ENCODE data around the gene CRISP1.
"Not testable (repeated sequence)": the region's sequence is repeated elsewhere in the genome, so short reads cannot be mapped to it uniquely, and the experiment has no call there.

Gene CRISP1, protein sequence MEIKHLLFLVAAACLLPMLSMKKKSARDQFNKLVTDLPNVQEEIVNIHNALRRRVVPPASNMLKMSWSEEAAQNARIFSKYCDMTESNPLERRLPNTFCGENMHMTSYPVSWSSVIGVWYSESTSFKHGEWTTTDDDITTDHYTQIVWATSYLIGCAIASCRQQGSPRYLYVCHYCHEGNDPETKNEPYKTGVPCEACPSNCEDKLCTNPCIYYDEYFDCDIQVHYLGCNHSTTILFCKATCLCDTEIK

DNA sequence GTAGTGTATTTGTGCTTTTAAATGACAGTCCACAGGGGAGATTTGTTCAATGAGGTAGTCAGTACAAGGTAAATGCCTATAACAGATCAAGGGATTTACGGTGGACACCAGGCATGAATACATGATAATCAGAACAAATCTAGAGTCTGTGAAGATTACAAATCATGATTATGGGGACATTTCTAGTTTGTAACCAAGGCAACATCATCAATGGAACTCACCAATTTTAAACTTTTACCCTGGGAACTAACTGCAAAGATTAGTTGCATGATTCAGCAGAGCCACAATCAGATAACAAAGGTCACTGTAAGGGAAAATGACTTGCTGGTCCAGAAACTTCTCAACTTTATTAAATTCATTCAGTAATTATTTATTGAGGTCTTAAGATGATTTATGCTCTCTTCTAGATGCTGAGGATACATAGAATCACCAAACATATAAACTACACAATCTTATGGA lies at the start of gene CRISP1:
TSS of gene CRISP1 (minus strand) at position 51 of the 459 bp plus-strand sequence. CDS start 9,135 bp downstream, outside the sequence.
- no peak for DNase-seq

DNA sequence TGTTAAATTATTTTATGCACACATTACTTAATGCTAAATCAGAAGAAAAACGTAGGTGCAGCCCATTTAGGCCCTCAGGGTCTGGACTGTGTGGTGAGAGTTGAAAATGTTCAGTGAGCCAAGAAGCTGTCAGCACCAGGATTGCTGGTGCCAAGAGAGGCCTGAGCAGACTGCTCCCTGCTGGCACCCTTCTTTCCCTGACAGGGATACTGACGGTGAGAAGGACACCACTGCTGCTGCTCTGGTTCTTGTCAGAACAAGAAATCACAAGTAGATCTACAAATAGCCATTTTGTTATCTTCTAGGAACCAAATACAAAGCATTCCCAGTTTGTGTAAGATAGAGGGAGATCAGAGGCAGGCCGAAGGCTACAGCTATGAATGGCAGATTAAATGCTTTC lies 48.7 kb upstream of the CRISP1 start:
- DNase-seq = no peak

DNA sequence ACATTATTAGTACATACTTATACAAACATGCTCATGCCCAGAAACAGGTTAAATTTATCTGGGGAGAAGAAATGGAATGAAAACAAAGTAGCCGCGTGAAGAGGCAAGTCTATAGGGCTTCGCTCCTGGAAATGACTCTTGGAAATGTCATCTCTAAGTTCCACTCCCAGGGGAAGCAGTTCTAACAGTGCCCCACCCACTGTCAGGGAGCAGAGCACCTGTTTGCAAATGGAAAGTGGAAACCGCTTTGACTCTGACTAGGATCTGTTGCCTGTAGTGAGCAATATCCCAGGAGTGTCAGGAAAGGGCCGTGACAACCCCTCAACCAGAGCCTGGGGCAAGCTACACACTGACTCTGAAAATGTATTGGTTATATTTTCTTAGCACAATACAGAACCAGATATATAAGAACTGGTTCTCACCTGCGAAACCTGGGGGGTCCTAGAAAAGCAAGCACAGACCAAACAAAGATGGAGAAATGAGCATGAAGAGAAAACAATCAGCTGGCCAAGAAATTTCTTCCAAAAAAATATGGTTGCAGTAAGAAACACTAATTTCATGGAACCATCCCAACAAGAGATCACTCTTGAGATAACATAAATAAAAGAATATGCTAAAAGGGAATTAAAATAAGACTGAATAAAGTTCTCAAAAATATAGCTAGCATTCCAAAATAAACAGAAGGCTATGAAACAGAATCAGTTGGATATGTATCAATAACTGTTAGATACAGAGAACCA lies 47.5 kb upstream of the CRISP1 start:
- peak; percentile 63 for DNase-seq

DNA sequence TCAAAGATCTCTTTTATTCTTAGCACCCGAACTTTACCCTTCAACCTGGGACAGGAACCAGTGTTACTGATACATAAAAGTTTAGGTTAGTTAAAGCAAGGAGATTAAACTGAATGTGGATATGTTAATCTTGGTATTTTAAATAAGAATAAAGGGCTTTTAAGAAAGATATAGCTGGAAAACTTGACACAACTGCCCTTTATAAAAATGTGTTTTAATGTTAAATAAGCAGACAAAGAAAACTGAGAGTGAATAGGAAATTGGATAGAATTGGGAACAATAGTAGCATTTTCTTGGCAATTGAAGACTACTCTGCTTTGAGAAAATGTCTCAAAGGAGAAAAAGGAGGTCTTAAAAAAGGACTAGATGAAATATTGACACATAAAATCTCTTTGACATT lies 45.9 kb upstream of the CRISP1 start:
- no peak for DNase-seq

DNA sequence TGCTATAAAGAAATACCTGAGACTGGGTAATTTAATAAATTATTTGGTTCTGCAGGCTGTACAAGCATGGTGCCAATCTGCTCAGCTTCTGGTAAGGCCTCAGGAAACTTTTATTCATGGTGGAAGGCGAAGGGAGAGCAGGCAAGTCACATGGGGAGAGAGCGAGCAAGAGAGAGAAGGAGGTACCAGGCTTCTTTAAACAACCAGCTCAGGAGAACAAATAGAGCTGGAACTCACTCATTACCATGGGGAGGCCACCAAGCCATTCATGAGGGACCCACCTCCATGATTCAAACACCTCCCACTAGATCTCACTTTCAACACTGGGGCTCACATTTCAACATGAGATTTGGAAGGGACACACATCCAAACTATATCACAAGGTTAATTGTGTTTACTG lies 44.9 kb upstream of the CRISP1 start:
- no peak for DNase-seq

DNA sequence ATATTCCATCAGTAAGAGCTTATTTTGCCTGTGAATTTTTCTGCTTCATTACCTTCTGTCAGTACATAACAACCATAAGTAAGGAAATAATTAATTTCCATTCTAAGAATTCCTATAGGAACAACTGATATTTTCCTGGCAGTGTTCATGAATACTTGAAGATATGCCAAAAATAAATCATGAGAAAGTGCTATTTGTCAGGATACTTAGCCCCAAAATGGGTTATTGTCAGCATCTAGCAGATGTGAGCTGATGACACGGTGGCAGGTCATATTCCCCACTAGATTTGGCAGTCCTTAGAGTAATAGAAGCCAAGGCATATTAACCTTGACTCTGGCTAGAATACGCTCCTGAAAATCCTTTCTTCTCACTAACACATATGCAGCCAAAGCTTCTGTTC lies 43.2 kb upstream of the CRISP1 start:
- no peak for DNase-seq

DNA sequence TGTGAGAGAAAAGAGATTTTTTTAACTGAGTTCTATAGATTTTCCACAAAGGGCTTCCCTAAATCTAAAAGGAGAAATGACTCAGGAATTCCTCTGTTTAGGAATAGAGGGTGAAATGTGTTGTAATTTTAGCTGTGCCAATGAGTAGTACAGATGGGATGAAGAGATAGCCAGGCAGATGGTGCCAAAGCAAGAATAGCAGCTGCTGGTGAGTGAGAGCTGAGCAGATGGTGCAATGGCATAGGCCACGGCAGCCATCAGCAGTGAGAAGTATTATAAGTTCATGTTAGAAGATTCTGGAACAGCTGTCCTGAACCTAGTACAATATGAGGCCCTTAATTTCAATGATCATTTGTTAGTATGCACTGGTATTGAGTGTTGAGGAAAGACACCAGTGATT lies 40.2 kb upstream of the CRISP1 start:
- DNase-seq = no peak

DNA sequence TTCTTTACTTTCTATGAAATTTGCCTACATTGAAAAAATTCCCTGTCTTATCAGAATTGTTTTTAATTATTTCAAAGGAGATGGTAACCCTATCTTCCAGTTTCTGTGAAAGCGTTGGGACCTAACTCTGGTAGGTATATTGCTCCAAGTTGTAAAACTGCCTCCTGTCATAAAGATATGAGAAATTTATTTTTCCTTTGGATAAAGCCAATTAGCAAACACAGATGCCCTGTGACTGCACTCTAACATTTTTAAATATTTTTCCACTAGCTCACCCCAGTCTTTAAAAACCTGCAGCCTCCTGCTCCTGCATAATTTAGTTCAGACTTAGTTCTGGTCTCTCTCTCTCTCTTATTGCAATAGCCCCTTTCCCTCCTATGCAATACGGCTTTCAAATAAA lies 39.0 kb upstream of the CRISP1 start:
- DNase-seq = no peak

DNA sequence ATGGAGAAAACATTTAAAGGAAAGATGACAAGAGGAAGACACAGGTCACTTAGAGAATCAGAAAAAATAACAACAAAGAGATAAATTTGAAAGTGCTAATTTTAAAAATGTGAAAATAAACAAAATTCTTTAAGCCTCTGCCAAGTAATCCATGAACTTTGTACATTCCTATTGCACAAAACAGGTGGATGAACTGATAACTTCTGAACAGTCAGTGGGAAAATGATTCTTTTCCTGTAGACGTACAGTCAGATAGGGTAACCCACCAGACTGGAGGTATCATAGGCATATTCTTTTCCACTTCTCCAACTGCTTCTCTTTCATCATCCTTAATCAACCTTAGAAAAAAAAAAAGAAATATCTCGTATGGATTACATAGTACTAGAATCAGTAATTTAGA lies 36.5 kb upstream of the CRISP1 start:
- DNase-seq = no peak

DNA sequence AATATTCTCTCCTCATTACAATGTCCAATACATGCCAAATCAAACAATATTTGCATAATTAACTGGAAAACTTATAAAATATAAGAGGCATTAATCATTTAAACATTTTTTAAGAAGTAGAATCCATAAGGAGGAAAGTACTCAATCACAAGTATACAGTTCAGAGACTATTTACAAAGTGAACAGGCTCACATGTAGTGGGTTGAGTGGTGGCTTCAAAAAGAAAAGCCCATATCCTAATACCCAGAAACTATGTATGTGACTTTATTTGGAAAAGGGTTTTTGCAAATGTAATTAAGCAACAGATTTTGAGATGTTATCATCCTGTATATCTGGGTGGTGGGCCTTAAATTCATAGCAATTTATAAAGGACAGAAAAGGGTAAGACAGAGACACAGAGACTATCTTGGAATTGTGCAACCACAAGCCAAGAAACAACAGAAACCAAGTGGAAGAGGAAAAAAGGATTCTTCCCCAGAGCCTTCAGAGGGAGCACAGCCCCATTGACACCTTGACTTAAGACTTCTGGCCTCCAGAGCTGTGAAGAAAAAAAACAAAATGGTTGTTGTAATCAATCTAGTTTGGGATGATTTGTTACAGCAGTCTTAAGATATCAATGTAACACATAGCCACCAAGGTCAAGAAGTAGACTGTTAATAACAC lies 32.7 kb upstream of the CRISP1 start:
- DNase-seq = no peak

DNA sequence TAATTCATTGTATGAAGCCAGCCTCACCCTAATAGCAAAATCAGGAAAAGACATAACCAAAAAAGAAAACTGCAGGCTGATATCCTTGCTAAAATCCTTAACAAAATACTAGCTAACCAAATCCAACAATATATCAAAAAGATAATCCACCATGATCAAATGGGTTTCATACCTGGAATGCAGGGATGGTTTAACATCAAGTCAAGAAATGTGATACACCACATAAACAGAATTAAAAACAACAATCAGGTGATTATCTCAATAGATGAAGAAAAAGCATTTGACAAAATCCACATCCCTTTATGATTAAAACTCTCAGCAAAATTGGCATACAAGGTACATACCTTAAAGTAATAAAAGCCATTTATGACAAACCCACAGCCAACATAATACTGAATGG lies 29.2 kb upstream of the CRISP1 start:
- not testable (repeated sequence) for DNase-seq

DNA sequence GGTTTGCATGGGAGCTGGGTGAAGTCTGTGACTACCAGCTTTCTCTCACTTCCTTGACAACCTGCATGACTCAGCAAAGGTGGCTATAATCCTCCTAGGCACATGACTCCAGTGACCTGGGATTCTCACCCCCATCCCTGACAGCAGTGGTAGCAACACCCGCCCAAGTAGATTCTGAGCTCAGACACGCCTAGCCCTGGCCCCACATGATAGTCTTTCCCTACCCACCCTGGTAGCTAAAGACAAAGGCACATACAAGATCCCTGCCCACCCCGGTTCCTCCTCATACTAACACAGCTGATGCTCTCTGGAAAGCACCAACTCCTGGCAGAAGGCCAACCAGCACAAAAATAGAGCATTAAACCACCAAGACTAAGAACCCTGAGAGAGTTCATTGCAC lies 25.9 kb upstream of the CRISP1 start:
- DNase-seq = no peak

DNA sequence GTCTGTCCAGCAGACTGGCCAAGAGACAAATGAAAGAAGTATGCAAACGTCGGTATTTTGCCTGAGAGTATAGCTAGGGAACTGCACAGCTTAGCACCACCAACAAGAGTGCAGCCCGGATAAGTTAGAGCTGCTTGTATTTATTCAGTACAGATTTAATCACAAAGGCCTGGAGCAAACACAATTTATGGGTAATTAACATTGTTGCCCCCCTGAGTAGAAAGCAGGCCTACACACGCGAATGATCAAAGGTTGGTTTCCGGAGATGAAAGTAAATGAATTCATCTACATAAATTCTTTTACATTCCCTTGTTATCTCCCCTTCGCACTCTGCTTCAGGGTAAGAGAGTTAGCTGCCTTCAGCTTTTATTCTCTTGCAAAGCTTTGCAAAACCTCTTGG lies 24.7 kb upstream of the CRISP1 start:
- no peak for DNase-seq

DNA sequence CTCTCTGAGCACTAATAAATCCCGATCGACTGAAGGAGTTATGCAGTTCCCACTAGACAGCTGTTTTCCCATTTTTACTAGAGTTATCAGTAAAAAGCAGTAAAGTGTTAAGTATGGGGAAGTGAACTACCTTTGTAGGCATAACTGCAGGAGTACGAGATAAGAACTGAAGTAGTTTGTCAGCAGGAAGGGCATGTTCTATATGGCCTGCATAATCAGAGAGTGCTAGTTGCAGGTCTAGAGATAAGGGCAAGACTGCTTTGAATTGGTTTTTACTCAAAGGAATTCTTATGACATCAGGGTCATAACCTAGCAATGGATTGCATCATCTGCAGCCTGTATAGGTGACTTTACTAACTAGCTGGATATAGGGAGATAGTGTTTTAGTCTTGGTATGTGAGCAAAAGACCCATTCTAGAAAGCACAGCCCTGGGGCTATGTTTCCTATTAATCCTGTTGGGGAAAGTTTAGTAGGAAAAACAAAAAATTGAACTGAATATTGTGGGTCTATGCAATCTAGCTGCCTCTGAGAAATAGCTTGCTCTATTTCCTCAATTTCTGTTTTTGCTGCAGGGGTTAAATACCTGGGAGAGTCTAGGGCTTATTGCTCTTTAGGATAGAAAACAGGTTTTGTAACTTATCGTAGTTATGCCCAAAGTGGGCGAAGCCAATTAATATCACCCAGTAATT lies 22.6 kb upstream of the CRISP1 start:
- no peak for DNase-seq

DNA sequence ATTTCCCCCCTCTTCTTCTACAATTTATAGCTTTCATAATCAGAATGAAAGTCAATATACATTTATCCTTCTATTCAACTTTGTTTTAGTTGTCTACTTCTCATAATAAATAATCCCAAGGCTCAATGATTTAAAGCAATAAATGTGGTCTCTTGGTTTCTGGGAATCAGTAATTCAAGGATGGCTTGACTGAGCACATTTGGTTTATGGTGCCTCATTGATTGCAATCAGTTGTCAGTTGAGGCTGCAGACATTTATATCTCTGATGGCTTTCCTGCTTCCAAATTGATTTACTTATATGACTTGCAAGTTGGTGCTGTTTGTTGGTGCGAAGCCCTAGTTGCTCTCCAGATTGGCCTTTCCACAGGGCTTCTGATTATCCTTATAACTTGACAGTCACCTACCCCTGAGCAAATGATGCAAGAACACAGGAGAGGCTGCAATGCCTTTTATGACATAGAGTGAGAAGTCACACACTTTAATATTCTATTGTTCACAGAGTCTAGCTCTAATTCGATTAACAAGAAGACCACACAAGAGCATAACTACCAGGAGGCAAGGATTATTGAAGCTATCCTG lies 2.7 kb upstream of the CRISP1 start:
- no peak for DNase-seq

DNA sequence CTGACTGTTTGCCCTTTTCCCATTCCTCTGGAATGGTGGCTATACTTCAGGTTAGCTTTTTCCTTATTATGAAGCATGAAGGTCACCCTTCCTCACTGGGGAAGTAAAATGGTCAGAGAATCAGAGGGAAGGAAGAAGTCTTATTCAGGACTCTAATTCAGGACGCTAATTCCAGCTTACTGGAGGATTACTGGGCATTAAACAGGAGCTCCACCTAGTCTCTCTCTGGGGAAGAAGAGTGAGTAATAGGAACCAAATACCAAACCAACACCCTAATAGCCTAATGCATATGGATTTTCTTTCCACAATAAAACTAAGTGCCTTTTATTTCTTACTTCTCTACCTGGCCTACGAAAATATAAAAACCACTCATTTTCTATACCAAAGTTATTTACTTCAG lies 10.1 kb downstream of the CRISP1 start:
- no peak for DNase-seq

DNA sequence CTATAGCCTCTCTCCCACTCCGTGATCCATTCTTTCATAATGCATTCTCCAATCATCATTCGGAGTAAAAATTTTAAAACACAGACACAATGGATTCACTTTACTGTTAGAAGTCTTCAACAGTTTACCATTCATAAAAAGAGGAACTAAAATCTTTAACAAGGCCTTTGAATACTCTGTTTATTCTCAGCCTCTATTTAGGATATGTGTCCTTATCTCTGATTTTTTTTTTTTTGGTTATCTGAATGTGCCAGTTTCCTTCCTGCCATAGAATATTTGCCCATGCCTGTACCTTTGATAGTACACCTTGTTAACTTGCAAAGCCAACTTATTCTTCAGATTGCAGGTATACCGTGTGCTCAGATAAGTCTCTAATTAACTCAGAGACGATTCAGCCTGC lies 11.1 kb downstream of the CRISP1 start:
- DNase-seq = no peak

DNA sequence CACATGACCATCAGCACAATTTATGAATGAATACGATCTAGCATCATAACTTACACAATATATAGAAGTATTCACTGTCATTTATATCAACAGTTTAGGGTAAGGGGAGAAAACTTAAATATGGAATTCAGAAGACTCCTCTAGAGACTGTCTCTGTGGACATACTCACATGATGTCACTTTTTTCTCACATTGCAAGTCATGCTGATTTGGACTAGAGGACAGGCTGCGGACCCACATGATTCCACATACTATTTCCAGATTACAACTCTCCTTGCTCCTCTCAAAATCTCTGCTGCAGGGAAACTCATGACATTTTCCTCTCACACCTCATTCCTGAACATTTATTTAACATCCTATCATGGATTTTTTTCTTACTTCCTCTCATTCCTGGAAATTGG lies 13.4 kb downstream of the CRISP1 start:
- no peak for DNase-seq

DNA sequence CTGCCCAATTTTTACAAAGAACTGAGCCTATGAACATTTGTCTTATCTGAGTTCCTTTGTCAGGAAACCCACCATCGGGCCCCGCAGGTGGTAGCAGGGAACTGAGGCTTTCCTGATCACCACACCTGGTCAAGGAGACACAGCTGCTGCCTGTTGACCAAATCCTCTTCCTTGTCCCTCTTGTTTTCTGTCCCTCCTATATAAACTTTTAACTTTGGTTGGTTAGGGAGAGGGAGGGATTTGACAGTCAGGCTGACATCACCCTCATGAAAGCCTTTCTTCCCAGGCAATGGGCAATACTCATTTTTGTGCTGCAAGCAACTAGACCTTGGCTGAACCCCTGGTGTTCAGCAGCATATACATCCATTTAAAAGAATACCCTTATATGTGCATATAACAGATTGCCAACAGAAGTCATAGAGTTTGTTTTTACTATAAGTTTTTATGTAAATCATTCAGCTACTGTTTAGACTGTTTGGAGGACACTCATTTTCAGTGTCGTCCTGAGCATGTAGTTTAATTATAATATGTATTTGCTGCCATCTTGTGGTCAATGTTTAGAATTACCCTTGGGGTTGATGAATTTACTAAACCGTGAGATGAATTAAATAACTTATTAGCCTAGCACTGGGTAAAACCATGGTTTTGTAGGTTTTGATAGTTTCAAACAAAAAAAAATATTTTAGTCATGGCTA lies 17.0 kb downstream of the CRISP1 start:
- DNase-seq = peak; percentile 50

DNA sequence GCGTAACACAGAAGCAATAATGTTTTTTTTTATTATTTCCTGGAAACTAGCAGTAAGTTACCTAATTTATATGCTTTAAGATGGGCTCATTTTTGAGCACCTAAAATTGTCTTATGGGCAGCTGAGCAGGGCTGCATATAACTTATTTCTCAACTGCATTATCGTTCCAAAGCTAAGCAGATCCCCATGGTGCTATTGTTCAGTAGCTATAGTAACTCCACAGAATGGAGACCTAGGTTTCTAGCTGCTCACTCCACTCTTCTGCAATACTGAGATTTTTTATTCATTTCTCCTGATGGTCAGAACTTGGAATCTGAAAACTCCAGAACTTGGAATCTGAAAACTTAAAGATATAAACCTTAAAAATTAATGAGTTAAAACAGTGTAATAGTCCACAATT lies 18.7 kb downstream of the CRISP1 start:
- no peak for DNase-seq

DNA sequence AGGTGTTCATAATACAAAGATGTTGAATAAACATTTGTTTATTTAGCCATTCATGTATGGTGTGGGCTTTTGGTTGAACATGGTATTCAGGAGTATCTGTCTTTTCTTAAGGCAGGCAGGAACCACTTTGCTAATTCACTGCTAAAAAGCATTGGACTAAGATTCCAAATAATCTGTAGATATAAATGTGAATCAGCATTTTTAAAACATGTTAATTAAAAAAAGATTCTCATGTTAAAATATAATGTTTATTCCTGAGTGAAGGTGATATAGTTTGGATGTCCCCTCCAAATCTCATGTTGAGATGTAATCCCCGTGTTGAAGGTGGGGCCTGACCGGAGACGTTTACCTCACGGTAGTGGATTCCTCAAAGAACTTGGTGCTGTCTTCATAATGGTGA lies 19.3 kb downstream of the CRISP1 start:
- no peak for DNase-seq

DNA sequence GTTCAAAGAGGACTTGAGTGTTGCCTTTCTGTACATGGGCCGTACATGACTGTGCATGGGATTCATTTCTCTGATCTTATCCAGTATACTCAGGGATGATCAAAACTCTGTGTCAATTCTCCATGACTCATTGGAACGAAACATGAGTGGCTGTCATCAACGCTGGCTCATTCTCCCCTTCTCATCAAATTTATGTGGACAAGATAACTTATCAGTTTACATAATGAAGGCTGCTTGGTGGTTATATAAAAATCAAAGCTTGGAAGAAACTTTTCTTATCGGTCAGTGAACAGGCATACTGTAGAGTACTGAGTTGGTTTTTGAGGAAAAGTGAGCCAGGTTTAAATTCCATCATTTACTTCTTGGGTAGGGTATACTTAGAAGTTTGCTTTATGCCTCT lies 24.9 kb downstream of the CRISP1 start:
- no peak for DNase-seq

DNA sequence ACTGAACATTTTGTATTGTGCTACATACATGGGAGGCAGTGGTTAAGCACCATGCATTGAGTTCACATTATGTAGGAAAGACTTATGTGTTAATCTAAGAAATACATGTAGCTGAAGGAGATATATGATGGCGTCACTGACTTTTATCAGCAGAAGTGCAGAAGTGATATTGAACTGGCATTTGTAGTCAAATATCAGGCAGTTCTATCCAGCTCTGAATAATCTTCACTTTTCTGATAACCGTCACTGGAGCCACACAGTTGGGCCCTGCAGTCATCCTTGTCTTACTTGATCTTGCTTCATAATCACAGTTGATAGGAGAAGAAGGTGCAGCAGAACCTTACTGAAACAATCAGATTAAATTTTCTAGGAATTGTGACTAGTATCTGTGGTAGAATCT lies 26.4 kb downstream of the CRISP1 start:
- DNase-seq = no peak

Data from NCI-H2029 (cell line).